ENCODE data around the gene PXK. TPM values are rescaled to one million over a fixed set of nuclear protein-coding genes. Genes with fewer than 3 reads are reported as not detected.

The PXK gene
- total and polyA plus RNA-seq, 10 of the 15 experiments (the other 5 are each of a cell fraction or from before 2014, with no cell fraction given): 8.4 to 38.0 (median 27.6) TPM

DNA sequence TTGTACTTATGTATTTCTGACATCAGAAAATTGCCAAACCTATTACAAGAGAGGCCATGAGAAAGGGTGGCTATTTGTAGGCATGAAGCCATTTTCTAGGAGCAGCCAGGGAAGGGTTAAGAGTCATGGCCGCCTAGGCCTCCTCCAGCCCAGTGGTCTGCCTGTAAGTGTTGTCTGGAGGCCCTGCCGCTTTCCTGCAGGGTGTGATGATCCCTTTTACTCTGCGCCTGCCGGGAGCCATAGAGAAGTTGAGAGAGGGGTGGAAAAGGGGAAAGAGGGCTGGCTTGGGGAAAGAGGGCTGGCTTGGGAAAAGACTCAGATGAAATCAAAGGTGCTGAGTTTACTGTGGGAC is 130.1 kb downstream of the PXK start:
- no peak for ATAC-seq
- Histone ChIP-seq H3K27me3 (replicated peaks in 1 of 2; ENCODE audit: control insufficient read depth in 2 of 2, insufficient read depth in 2 of 2, low read length in 1 of 2) (no peaks in the 10 kb centered on the region), H3K9me3 (replicated peaks; ENCODE audit: control insufficient read depth, insufficient read depth, low read length) (no peaks in the 10 kb centered on the region), H3K27ac (ENCODE audit: control insufficient read depth, insufficient read depth) (no peak overlapping the region), H3K79me2 (ENCODE audit: control insufficient read depth, insufficient read depth, low read length) (no peaks in the 10 kb centered on the region), H4K20me1 (ENCODE audit: control insufficient read depth, insufficient read depth) (no peaks in the 10 kb centered on the region), H3K4me2 (ENCODE audit: control insufficient read depth, insufficient read depth) (no peak overlapping the region), H3K36me3 (ENCODE audit: control insufficient read depth in 2 of 2, insufficient read depth in 2 of 2, low read length in 1 of 2) (no peaks in the 10 kb centered on the region), H2AFZ (ENCODE audit: control insufficient read depth, low read depth, low read length) (no peak overlapping the region), H3K4me1 (ENCODE audit: control insufficient read depth, insufficient read depth, low read length) (no peaks in the 10 kb centered on the region), H3K4me3 (no peak overlapping the region), H3K9ac (ENCODE audit: control insufficient read depth, insufficient read depth, low read length) (no peak overlapping the region)
- CTCF ChIA-PET: no interaction called here
- intact Hi-C loops (cut with micrococcal nuclease; ENCODE audit: unreplicated experiment): loop anchor here (1.0 kb wide), 1 partner anchor 69 kb away; no protein-coding TSS in a partner anchor
- POLR2A ChIA-PET: no interaction called here
- no peak for DNase-seq (ENCODE audit: low read depth, low spot score)
- no TSS peak for BruUV-seq (replicated peaks)
- SMC1A ChIA-PET (ENCODE audit: uncharacterized antibody, unreplicated experiment): no interaction called here
- in situ Hi-C loops (cut with MboI): no loop called here
- 46% methylated on average over 4 of the region's 4 CpGs for WGBS (ENCODE audit: insufficient coverage, insufficient replicate concordance, low lambda C conversion rate, missing lambda C conversion rate)
- no peak for FAIRE-seq
- RAD21 ChIA-PET (ENCODE audit: unreplicated experiment): no interaction called here
- TF ChIP-seq NR2C2 (IDR thresholded peaks at IDR 0.05; ENCODE audit: borderline replicate concordance, control insufficient read depth, insufficient read length, low read depth) (no peak), ASH2L (IDR thresholded peaks at IDR 0.05; ENCODE audit: borderline replicate concordance, low read depth) (no peak), SMAD1 (IDR thresholded peaks at IDR 0.05; ENCODE audit: low read depth, partially characterized antibody) (no peak), IKZF2 (IDR thresholded peaks at IDR 0.05) (no peak), CEBPB (IDR thresholded peaks at IDR 0.05; ENCODE audit: borderline replicate concordance in 1 of 2, low read depth in 2 of 2, low read length in 2 of 2) (no peak)
- TF ChIP-seq, protein P1, sequence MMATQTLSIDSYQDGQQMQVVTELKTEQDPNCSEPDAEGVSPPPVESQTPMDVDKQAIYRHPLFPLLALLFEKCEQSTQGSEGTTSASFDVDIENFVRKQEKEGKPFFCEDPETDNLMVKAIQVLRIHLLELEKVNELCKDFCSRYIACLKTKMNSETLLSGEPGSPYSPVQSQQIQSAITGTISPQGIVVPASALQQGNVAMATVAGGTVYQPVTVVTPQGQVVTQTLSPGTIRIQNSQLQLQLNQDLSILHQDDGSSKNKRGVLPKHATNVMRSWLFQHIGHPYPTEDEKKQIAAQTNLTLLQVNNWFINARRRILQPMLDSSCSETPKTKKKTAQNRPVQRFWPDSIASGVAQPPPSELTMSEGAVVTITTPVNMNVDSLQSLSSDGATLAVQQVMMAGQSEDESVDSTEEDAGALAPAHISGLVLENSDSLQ (IDR thresholded peaks at IDR 0.05): no peak
